H54 (cell line): ENCODE data around the gene ASNS.
"Not testable (repeated sequence)": the region's sequence is repeated elsewhere in the genome, so short reads cannot be mapped to it uniquely, and the experiment has no call there.

Source experiments
- DNase-seq: peaks from one replicate; pipeline ENCODE4 v3.0.0; 2011; ENCODE audit warnings: low spot score, mixed read lengths; ENCODE audit not compliant: insufficient read length
- FAIRE-seq: peaks from 3 replicates; lab custom pipeline; 2011; peaks lifted over from hg19 to GRCh38; lab: Jason Lieb, UNC
- POLR2A ChIP-seq: IDR thresholded peaks from 2 replicates; pipeline ENCODE4 v1.6.1; 2011; ENCODE audit warnings: low read depth, mild to moderate bottlenecking, low read length

Gene ASNS, protein sequence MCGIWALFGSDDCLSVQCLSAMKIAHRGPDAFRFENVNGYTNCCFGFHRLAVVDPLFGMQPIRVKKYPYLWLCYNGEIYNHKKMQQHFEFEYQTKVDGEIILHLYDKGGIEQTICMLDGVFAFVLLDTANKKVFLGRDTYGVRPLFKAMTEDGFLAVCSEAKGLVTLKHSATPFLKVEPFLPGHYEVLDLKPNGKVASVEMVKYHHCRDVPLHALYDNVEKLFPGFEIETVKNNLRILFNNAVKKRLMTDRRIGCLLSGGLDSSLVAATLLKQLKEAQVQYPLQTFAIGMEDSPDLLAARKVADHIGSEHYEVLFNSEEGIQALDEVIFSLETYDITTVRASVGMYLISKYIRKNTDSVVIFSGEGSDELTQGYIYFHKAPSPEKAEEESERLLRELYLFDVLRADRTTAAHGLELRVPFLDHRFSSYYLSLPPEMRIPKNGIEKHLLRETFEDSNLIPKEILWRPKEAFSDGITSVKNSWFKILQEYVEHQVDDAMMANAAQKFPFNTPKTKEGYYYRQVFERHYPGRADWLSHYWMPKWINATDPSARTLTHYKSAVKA

DNA sequence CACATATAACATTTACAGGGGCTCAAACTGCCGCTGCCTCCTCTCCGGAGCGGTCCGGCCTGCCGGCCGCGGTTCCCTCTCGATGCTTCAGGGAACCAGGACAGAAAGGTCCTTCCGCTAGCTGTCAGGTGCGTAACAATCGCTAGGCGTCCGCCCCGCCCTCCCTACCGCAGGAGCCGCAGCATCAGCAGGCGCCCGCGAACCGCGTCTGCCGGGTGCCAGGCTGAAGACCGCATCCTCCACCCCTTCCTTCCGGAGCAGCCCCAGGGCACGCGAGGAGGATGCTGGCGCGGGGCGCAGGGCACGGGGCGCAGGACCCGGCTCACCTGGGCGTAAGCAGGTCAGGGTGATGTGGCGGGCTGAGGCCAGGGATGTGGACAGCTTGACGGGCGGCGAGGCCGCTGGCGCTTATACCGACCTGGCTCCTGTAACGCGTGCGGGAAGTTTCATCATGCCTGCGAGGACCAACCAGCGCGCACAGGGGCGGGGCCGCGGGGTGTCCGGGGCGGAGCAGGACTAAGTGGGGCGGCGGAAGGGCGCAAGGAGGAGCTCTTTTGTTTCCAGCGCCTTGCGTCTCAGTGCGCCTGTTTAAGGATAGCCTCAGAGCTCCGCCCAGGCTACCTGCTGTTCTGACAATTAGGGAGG, at the start of gene ASNS:
TSS of gene ASNS (minus strand) at position 384 of the 645 bp plus-strand sequence. CDS start 3,252 bp downstream, outside the sequence.
- FAIRE-seq: peak; percentile 6
- TF ChIP-seq POLR2A: peak; percentile 82

DNA sequence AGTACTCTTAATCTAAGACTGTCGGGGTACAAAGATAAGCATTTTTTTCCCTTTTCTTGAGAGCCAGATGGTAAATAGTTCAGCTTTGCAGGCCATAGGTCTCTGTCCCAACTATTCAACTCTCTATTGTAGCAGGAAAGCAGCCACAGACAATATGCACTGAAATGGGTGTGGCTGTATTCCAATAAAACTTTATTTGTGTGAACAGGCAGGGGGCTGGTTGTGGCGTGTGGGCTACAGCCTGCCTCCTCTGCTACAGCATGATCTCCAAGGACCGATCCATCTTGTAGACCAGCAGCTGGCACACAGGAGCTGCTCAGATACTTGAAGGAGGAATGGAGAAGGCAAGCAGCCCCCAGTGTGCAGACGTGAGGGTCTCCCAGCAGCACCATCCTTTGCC, 49.0 kb upstream of the ASNS start:
- DNase-seq, FAIRE-seq: not testable (repeated sequence)

More for the DNA sequence above, at the start of gene ASNS:
- peak; percentile 83 for DNase-seq

DNA sequence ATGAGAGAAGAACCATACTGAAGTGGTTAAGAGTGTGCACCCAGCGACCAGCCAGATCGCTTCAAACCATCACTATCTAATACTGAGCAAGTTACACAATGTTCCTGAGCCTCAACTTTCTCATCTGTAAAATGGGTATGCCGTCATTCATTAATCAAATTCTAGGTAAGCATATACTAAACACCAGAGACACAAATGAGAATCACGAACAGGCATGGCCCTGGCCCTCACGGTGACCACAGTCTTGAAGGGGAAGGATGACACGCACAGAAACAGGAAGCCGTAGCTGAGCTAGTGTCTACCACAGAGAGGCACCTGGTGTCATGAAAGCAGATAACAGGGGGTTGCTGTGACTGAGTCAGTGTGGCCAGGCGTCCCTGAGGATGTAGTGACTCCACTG, 43.1 kb upstream of the ASNS start:
- not testable (repeated sequence) for DNase-seq, FAIRE-seq

DNA sequence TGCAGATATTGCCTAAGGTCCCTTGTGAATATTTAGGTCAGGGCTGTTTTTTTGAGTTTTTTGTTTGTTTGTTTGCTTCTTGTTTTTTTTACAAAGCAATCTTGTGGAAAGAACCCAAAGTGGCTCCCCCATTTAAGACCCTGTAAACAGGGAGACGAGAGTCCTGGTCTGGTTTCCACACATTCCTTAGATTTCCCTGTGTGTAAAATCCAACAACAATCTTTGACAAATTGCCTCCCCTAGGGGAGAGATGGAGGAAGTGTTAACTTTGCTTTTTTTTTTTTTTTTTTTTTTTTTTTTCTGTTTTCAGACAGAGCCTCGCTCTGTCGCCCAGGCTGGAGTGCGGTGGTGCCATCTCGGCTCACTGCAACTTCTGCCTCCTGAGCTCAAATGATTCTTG, 40.1 kb upstream of the ASNS start:
- not testable (repeated sequence) for FAIRE-seq, DNase-seq

DNA sequence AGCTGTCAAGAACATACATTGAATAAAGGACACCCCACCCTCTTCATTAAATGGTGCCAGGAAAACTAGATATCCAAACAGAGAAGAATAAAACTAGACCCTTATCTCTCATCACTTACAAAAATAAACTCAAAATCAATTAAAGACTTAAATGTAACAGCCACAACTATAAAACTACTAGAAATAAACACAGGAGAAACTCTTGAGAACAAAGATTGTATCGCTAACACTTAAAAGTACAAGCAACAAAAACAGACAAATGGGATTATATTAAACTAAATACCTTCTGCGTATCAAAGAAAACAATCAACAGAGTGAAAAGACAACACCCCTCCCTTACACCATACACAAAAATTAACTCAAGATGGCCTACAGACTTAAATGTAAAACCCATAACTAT, 24.7 kb upstream of the ASNS start:
- DNase-seq, FAIRE-seq: not testable (repeated sequence)

DNA sequence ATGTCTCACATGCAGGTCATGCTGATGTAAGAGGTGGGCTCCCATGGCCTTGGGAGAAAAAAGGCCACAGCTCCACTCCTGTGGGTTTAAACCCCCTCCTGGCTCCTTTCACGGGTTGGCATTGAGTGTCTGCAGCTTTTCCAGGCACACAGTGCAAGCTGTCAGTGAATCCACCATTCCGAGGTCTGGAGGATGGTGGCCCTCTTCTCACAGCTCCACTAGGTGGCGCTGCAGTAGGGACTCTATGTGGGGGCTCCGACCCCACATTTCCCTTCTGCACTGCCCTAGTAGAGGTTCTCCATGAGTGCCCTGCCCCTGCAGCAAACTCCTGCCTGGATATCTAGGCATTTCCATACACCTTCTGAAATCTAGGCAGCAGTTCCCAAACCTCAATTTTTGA, 19.5 kb upstream of the ASNS start:
- not testable (repeated sequence) for FAIRE-seq, DNase-seq

DNA sequence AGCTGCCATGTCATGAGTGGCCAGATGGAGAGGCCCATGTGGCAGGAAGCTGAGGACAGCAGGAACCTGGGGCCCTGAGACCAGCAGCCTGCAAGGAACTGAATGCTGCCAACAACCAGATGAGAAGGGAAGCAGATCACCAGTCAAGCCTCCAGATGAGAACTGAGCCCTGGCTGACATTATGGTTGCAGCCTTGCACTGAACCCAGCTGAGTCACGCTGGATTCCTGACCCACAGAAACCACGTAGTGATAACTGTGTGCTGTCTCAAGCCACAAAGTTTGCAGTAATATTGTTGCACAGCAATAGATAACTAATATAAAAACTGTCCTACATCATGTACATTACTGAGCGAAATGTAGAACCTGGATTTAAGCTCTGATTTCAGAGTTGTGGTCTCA, 7.3 kb upstream of the ASNS start:
- FAIRE-seq, DNase-seq: not testable (repeated sequence)

DNA sequence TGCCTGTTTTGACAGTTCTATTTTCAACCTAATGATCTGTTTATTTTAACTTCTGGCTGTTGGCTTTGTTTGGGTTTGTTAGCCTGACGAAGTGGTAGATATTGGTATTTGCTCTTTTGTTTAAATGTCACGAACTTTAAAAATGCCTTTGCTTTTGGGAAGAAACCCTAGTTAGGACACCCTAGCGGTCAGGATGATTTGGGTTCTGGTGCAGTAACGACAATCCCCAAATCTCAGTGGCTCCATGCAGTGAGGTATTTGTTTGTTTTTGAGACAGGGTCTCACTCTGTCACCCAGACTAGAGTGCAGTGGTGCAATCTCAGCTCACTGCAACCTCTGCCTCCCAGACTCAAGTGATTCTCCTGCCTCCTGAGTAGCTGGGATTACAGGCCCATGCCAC, 2.7 kb upstream of the ASNS start:
- FAIRE-seq, DNase-seq: not testable (repeated sequence)

DNA sequence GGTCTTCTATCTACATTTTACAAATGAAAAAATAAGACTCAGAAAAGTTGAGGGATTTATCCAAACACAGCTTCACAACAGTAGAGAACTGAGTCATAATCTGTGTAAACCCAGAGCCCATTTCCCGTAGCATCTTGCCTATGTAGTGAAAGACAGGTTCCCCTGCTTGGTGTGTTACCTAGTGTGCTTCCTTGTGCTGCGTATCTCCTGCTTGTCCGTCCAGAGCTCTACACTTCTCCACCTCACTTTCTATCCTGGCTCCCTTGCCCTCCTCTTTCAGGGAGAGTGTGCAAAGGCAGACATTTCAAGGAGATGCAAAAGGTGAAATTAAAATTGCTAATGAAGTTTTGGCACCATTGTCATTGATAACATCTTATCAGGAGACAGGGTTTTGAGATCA, 1.4 kb upstream of the ASNS start:
- no peak for TF ChIP-seq POLR2A
- FAIRE-seq (no peak), DNase-seq (no peak)

DNA sequence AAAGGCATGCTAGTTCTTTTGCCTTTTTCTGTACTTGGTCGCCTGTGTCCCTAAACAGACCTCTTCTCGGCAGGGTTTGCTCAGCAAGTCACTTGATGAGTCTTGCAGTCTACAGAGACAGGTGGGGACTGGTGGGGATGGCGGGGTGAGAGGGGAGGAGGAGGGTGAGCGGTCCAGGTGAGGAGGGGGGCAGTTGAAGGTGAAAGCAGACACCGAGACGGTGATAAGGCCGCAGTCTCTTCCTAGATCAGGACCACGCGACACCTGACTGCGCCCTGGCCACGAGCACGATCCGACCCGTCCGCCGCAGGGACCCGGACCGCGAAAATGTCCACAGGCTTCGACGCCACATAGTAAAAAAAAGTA, 566 bp downstream of the ASNS start:
- no peak for DNase-seq
- TF ChIP-seq POLR2A: no peak
- no peak for FAIRE-seq

DNA sequence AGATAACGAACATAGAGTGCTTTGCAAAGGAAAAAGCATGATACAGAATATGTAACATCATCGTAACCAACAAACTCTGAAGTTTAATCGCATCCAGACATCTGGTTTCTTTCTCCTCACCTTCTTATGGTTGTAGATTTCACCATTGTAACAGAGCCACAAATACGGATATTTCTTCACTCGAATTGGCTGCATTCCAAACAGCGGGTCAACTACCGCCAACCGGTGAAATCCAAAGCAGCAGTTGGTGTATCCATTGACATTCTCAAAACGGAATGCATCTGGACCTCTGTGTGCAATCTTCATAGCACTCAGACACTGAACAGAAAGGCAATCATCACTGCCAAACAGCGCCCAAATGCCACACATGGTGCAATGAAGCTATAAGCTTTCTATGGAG, 3.4 kb downstream of the ASNS start:
- FAIRE-seq (no peak), DNase-seq (no peak)
- no peak for TF ChIP-seq POLR2A

DNA sequence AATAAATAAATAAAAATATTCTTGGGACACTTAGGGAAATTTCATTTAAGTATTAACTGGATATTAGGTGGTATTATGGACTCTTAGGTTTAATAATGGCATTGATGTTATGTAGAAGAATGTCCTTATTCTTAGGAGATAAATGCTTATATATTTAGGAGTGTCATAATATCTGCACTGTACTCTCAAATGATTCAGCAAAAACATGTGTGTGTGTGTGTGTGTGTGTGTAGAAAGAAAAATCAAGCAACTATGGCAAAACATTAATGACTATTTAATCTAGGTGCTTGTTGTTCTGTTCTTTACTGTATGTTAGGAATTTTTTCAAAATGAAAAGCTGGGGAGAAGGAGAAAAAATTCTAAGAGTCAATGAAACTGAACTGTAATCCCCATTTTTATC, 3.9 kb downstream of the ASNS start:
- no peak for DNase-seq
- no peak for FAIRE-seq
- no peak for TF ChIP-seq POLR2A

DNA sequence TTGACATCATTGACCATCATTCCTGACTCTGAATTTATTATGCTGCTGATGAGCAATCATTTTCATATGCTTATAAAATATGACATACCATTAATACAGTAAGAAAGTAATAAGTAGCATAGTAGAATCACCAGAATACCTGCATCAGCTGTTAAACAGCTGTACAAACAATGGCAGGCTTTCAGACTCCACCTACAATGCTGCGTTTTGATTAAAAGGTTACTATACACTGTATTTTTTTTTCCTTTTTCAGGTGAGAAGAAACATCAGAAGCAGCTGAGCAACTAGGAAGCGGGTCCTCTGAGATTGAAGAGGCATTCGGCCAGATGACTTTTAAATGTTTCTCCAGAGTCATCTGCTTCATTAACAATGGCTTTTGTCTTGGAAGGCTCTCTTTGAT, 7.1 kb downstream of the ASNS start:
- TF ChIP-seq POLR2A: no peak
- FAIRE-seq (no peak), DNase-seq (no peak)

DNA sequence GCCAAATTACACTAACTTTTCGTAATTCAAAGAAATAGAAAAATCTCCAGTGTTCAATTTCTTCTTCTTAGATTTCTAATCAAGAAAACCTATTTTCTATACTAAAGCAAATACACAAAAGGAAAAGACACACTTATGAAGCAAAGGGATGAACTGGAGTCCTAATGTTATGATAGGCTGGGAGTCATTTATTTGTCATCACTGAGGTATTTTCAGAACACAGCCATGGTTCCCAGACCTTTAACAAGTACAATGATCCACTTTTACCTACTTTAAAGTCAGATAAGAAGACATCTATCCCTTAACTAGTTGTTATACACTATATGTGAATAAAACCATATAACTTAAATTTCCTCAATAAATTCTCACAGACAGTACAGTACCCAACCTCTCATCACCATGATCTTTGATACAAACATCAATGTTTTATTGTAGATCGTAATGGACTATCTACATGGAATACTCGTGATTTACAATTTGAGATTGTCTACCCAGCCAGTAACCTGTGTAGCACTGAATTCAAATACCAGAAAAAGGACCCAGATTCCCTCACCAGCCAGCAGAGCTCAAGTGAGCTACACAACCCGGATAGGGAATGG, 12.5 kb downstream of the ASNS start:
- TF ChIP-seq POLR2A: no peak
- FAIRE-seq (peak; percentile 52), DNase-seq (no peak)

DNA sequence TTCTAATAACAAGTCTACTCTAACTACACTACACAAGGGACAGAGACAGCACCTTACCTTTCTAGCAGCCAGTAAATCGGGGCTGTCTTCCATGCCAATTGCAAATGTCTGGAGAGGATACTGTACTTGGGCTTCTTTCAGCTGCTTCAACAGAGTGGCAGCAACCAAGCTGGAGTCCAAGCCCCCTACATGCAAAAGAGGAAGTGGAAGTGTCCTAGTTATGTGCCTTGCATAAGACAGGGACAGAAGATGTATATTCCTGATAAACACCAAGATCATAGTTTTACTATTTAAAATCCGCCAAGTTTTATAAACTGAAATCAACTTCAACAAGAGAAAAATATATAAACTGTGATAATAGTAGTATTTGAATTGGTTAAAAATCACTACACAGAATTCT, 14.0 kb downstream of the ASNS start:
- DNase-seq: no peak
- TF ChIP-seq POLR2A: no peak
- no peak for FAIRE-seq
